Measurements from ENCODE around the gene SAC3D1. TPM values are rescaled to one million over a fixed set of nuclear protein-coding genes. Genes with fewer than 3 reads are reported as not detected.

The SAC3D1 gene
- total RNA-seq, 1 donor from 2014 or later = 14.3 TPM

DNA sequence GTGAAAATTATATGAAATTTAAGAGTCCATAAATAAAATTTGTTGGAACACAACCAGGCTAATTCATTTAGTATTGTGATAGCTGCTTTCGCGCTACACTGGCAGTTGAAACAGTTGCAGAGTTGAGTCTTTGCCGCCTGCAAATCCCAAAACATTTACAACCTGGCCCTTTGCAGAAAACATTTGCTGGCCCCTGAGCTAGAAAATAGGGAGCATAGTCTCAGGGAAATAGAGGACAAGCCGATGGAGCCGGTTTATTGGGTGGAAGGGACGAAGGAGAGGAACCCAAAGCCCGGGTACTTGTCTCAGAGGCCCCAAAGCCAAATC is 527 bp upstream of the SAC3D1 start:
- Mint-ChIP-seq H3K4me1 (ENCODE audit: low read depth) (peaks cover 22% of the 10 kb centered on the region), H3K9me3 (ENCODE audit: low read depth) (no peaks in the 10 kb centered on the region), H3K27ac (ENCODE audit: unreplicated experiment) (peak overlapping the region; percentile 91), H3K4me3 (ENCODE audit: unreplicated experiment) (peak overlapping the region; percentile 84), H3K27me3 (ENCODE audit: low read depth) (no peaks in the 10 kb centered on the region), H3K36me3 (ENCODE audit: low read depth) (peaks cover 3% of the 10 kb centered on the region)
- no peak for DNase-seq (ENCODE audit: low spot score)
- TF ChIP-seq, protein P1, sequence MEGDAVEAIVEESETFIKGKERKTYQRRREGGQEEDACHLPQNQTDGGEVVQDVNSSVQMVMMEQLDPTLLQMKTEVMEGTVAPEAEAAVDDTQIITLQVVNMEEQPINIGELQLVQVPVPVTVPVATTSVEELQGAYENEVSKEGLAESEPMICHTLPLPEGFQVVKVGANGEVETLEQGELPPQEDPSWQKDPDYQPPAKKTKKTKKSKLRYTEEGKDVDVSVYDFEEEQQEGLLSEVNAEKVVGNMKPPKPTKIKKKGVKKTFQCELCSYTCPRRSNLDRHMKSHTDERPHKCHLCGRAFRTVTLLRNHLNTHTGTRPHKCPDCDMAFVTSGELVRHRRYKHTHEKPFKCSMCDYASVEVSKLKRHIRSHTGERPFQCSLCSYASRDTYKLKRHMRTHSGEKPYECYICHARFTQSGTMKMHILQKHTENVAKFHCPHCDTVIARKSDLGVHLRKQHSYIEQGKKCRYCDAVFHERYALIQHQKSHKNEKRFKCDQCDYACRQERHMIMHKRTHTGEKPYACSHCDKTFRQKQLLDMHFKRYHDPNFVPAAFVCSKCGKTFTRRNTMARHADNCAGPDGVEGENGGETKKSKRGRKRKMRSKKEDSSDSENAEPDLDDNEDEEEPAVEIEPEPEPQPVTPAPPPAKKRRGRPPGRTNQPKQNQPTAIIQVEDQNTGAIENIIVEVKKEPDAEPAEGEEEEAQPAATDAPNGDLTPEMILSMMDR (IDR thresholded peaks at IDR 0.05) = no peak

DNA sequence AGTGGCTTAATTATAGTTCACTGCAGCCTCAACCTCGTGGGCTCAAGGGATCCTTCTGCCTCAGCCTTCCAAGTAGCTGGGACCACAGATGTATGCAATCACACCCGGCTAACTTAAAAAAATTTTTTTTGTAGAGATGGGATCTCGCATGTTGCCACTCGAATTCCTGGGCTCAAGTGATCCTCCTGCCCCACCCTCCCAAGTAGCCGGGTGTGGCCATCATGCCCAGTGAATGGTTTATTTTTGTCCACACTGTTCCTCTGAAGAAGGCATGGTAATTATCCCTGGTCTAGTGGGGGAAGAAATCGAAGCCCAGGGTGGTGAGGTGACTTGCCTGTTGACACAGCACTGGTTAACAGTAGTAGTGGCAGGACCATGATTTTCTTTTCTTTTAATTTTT is 1.9 kb downstream of the SAC3D1 start:
- Mint-ChIP-seq H3K4me1 (ENCODE audit: low read depth) (peaks cover 18% of the 10 kb centered on the region), H3K9me3 (ENCODE audit: low read depth) (no peaks in the 10 kb centered on the region), H3K4me3 (ENCODE audit: unreplicated experiment) (peak overlapping the region; percentile 77), H3K27me3 (ENCODE audit: low read depth) (no peaks in the 10 kb centered on the region), H3K27ac (ENCODE audit: unreplicated experiment) (no peak overlapping the region), H3K36me3 (ENCODE audit: low read depth) (peaks cover 3% of the 10 kb centered on the region)
- TF ChIP-seq, protein P1 (IDR thresholded peaks at IDR 0.05) = no peak
- no peak for DNase-seq (ENCODE audit: low spot score)

DNA sequence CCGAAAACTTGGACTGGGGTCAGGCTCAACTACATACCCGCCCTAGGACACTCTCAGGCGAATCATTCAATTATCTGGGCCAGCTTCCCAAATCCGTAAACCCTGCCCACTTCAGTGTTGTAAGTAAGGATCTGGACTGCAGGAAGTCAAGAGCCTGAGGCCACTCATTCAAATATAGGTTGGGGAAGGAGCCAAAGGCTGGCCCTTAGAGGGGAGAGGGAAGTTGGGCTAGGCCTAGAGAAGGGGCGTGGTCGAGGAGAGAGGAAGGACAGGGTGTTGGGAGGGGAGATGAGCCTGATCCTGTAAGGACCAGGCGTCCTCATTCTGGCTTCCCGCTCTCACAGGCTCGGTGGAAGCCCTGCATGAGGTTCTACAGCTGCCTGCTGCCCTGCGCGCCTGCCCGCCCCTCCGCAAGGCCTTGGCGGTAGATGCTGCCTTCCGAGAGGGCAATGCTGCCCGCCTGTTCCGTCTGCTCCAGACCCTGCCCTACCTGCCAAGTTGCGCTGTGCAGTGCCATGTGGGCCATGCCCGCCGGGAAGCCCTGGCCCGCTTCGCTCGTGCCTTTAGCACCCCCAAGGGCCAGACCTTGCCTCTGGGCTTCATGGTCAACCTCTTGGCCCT is 3.0 kb downstream of the SAC3D1 start:
- Mint-ChIP-seq H3K27me3 (ENCODE audit: low read depth) (no peaks in the 10 kb centered on the region), H3K36me3 (ENCODE audit: low read depth) (peaks cover 3% of the 10 kb centered on the region), H3K4me3 (ENCODE audit: unreplicated experiment) (no peak overlapping the region), H3K4me1 (ENCODE audit: low read depth) (peaks cover 18% of the 10 kb centered on the region), H3K27ac (ENCODE audit: unreplicated experiment) (no peak overlapping the region), H3K9me3 (ENCODE audit: low read depth) (no peaks in the 10 kb centered on the region)
- no peak for DNase-seq (ENCODE audit: low spot score)
- TF ChIP-seq, protein P1 (IDR thresholded peaks at IDR 0.05) = no peak

DNA sequence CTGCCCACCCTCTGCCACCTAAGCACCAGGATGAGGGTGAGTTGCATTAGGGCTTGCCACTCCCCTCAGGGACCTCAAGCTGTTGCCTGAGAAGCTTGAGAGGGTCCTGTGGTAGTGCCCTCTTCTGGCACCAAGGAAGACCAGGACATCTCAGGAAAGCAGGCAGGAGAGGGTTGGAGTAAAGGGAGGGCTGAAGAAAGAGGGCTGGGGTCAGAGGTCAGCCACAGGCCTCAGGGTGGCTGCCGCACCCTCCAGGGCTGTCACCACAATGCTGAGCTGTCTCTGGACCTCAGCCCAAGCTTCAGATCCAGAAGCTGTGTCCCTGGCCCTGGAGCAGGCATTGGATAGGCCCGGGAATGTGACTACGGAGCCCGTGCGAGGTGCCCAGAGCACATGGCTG is 4.1 kb downstream of the SAC3D1 start:
- no peak overlapping the region for H3K4me3 Mint-ChIP-seq (ENCODE audit: unreplicated experiment)
- DNase-seq (ENCODE audit: low spot score) = no peak
- H3K9me3 Mint-ChIP-seq (ENCODE audit: low read depth) = no peaks in the 10 kb centered on the region
- peaks cover 18% of the 10 kb centered on the region for H3K4me1 Mint-ChIP-seq (ENCODE audit: low read depth)
- TF ChIP-seq, protein P1 (IDR thresholded peaks at IDR 0.05) = no peak
- H3K27ac Mint-ChIP-seq (ENCODE audit: unreplicated experiment) = no peak overlapping the region
- H3K36me3 Mint-ChIP-seq (ENCODE audit: low read depth) = peaks cover 3% of the 10 kb centered on the region
- no peaks in the 10 kb centered on the region for H3K27me3 Mint-ChIP-seq (ENCODE audit: low read depth)

DNA sequence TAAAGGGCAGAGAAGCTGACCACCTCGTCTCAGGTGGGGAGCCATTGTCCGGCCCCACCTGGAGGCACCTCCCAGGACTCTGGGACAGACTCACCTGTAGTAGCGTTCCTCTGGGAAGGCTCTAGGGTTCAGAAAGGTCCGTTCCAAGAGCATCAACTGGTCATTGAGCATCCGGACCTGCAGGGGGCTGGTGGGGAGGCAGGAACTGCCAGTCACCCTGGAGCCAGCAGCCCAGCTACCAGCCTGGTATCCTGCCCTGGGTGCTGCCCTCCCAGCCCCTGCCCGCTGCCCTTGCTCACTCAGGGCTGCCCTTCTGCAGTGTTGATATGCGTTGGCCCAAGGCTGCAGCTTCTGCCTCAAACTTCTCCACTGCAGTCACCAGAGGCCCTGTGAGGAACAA is 4.7 kb downstream of the SAC3D1 start:
- Mint-ChIP-seq H3K27ac (ENCODE audit: unreplicated experiment) (no peak overlapping the region), H3K4me3 (ENCODE audit: unreplicated experiment) (no peak overlapping the region), H3K27me3 (ENCODE audit: low read depth) (no peaks in the 10 kb centered on the region), H3K36me3 (ENCODE audit: low read depth) (peaks cover 3% of the 10 kb centered on the region), H3K4me1 (ENCODE audit: low read depth) (peaks cover 15% of the 10 kb centered on the region), H3K9me3 (ENCODE audit: low read depth) (no peaks in the 10 kb centered on the region)
- no peak for DNase-seq (ENCODE audit: low spot score)
- TF ChIP-seq, protein P1 (IDR thresholded peaks at IDR 0.05) = no peak

Data from chondrocyte (in vitro differentiated cells).